ENCODE data around the gene CDH4.

Gene CDH4

GRCh38 chr20:61723529-61724257 lies 471.6 kb downstream of the CDH4 start:
- Histone ChIP-seq H3K4me2 (ENCODE audit: insufficient read depth, low read length) (no peak overlapping the region), H3K27me3 (ENCODE audit: insufficient read depth, low read length, poor library complexity) (no peaks in the 10 kb centered on the region), H3K4me3 (ENCODE audit: low read depth in 1 of 2, low read length in 2 of 2) (no peak overlapping the region), H3K27ac (ENCODE audit: low read length) (no peak overlapping the region), H3K9ac (ENCODE audit: low read depth, low read length) (no peak overlapping the region), H3K9me3 (ENCODE audit: insufficient read depth, low read length, severe bottlenecking) (peaks cover 3% of the 10 kb centered on the region), H2AFZ (ENCODE audit: low read depth, low read length) (no peak overlapping the region), H4K20me1 (ENCODE audit: insufficient read depth, low read length) (no peaks in the 10 kb centered on the region; the same call in 1 of the 2 replicates), H3K79me2 (ENCODE audit: insufficient read depth, low read length) (no peaks in the 10 kb centered on the region), H3K36me3 (ENCODE audit: insufficient read depth, low read length) (no peaks in the 10 kb centered on the region), H3K4me1 (ENCODE audit: insufficient read depth, low read length) (no peaks in the 10 kb centered on the region)
- ATAC-seq (ENCODE audit: insufficient read depth, low read depth) (no peak), DNase-seq (no peak)
- no peak for TF ChIP-seq EZH2 (IDR thresholded peaks at IDR 0.05; ENCODE audit: borderline replicate concordance, low read depth, low read length, severe bottlenecking)

- Histone ChIP-seq H2AFZ (ENCODE audit: low read depth, low read length) (no peak overlapping the region), H3K79me2 (ENCODE audit: insufficient read depth, low read length) (no peaks in the 10 kb centered on the region), H3K4me1 (ENCODE audit: insufficient read depth, low read length) (no peaks in the 10 kb centered on the region), H3K36me3 (ENCODE audit: insufficient read depth, low read length) (no peaks in the 10 kb centered on the region), H3K27ac (ENCODE audit: low read length) (no peak overlapping the region), H4K20me1 (ENCODE audit: insufficient read depth, low read length) (no peaks in the 10 kb centered on the region; the same call in 1 of the 2 replicates), H3K4me3 (ENCODE audit: low read depth in 1 of 2, low read length in 2 of 2) (no peak overlapping the region), H3K9ac (ENCODE audit: low read depth, low read length) (no peak overlapping the region), H3K9me3 (ENCODE audit: insufficient read depth, low read length, severe bottlenecking) (peaks cover 3% of the 10 kb centered on the region), H3K4me2 (ENCODE audit: insufficient read depth, low read length) (no peak overlapping the region), H3K27me3 (ENCODE audit: insufficient read depth, low read length, poor library complexity) (no peaks in the 10 kb centered on the region)
- ATAC-seq (ENCODE audit: insufficient read depth, low read depth), result no peak
- no peak for DNase-seq
- TF ChIP-seq EZH2 (IDR thresholded peaks at IDR 0.05; ENCODE audit: borderline replicate concordance, low read depth, low read length, severe bottlenecking) (no peak), CTCF (IDR thresholded peaks at IDR 0.05; ENCODE audit: borderline replicate concordance, extremely low read depth, low read length, poor library complexity, severe bottlenecking) (peak; percentile 49)
These were observed 472.3 kb downstream of the CDH4 start for GRCh38 chr20:61724376-61724775.

DNA sequence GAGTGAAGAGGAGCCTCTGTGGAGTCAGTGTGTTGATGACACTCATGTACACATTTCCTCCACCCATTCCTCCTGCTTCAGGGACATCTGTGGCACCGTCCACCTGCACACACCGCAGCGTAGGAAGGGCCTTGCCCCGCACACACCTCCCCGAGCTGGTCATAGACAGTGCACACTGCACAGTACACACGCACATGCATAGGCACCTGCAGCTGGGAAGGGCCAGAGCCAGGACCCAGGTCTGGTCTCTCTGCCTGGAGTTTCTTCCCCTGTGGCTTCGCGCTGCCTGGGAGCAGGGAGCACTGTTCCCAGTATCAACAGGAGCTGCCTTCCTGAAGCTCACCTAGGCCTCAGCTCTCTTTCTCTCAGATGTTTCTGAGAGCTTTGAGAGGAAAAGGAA lies 473.1 kb downstream of the CDH4 start:
- no peaks in the 10 kb centered on the region for H3K4me1 ChIP-seq (ENCODE audit: insufficient read depth, low read length)
- no peak overlapping the region for H3K9ac ChIP-seq (ENCODE audit: low read depth, low read length)
- H3K79me2 ChIP-seq (ENCODE audit: insufficient read depth, low read length), result no peaks in the 10 kb centered on the region
- no peaks in the 10 kb centered on the region; the same call in 1 of the 2 replicates for H4K20me1 ChIP-seq (ENCODE audit: insufficient read depth, low read length)
- DNase-seq (no peak), ATAC-seq (ENCODE audit: insufficient read depth, low read depth) (no peak)
- H3K9me3 ChIP-seq (ENCODE audit: insufficient read depth, low read length, severe bottlenecking), result peaks cover 3% of the 10 kb centered on the region
- H3K27ac ChIP-seq (ENCODE audit: low read length), result no peak overlapping the region
- H2AFZ ChIP-seq (ENCODE audit: low read depth, low read length), result no peak overlapping the region
- H3K4me2 ChIP-seq (ENCODE audit: insufficient read depth, low read length), result no peak overlapping the region
- no peak overlapping the region for H3K4me3 ChIP-seq (ENCODE audit: low read depth in 1 of 2, low read length in 2 of 2)
- H3K27me3 ChIP-seq (ENCODE audit: insufficient read depth, low read length, poor library complexity), result no peaks in the 10 kb centered on the region
- no peak for TF ChIP-seq EZH2 (IDR thresholded peaks at IDR 0.05; ENCODE audit: borderline replicate concordance, low read depth, low read length, severe bottlenecking)
- TF ChIP-seq CTCF (IDR thresholded peaks at IDR 0.05; ENCODE audit: borderline replicate concordance, extremely low read depth, low read length, poor library complexity, severe bottlenecking), result no peak
- H3K36me3 ChIP-seq (ENCODE audit: insufficient read depth, low read length), result no peaks in the 10 kb centered on the region

DNA sequence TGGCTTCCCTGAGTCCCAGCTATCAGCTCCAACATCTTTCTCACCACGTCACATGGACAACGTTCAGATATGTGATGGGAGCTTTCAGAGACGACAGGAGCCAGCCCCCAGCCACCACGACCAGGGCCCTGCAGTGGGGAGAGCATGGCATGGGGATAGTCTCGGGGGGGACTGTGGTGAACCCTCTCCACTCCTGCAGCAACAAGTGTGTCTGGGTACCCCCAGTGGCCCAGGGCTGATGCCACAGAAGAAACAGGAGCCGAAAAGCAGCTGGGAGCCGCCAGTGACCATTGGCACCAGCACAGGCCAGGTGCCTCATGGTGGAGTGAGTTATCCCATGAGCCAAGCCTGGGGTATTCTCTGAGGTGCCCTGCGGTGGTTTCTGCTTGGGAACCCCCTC lies 473.9 kb downstream of the CDH4 start:
- Histone ChIP-seq H3K4me2 (ENCODE audit: insufficient read depth, low read length) (no peak overlapping the region), H3K9me3 (ENCODE audit: insufficient read depth, low read length, severe bottlenecking) (peaks cover 3% of the 10 kb centered on the region), H3K27me3 (ENCODE audit: insufficient read depth, low read length, poor library complexity) (no peaks in the 10 kb centered on the region), H3K4me3 (ENCODE audit: low read depth in 1 of 2, low read length in 2 of 2) (no peak overlapping the region), H3K79me2 (ENCODE audit: insufficient read depth, low read length) (no peaks in the 10 kb centered on the region), H3K9ac (ENCODE audit: low read depth, low read length) (no peak overlapping the region), H2AFZ (ENCODE audit: low read depth, low read length) (no peak overlapping the region), H3K36me3 (ENCODE audit: insufficient read depth, low read length) (no peaks in the 10 kb centered on the region), H3K4me1 (ENCODE audit: insufficient read depth, low read length) (no peaks in the 10 kb centered on the region), H4K20me1 (ENCODE audit: insufficient read depth, low read length) (no peaks in the 10 kb centered on the region), H3K27ac (ENCODE audit: low read length) (no peak overlapping the region)
- DNase-seq, result no peak
- TF ChIP-seq EZH2 (IDR thresholded peaks at IDR 0.05; ENCODE audit: borderline replicate concordance, low read depth, low read length, severe bottlenecking) (no peak), CTCF (IDR thresholded peaks at IDR 0.05; ENCODE audit: borderline replicate concordance, extremely low read depth, low read length, poor library complexity, severe bottlenecking) (no peak)
- ATAC-seq (ENCODE audit: insufficient read depth, low read depth), result no peak
